Measurements from ENCODE around the gene CDPF1. TPM values are rescaled to one million over a fixed set of nuclear protein-coding genes. Genes with fewer than 3 reads are reported as not detected.

Gene CDPF1
- total and polyA plus RNA-seq, 12 donors: 6.3 to 12.7 (median 7.6) TPM

DNA sequence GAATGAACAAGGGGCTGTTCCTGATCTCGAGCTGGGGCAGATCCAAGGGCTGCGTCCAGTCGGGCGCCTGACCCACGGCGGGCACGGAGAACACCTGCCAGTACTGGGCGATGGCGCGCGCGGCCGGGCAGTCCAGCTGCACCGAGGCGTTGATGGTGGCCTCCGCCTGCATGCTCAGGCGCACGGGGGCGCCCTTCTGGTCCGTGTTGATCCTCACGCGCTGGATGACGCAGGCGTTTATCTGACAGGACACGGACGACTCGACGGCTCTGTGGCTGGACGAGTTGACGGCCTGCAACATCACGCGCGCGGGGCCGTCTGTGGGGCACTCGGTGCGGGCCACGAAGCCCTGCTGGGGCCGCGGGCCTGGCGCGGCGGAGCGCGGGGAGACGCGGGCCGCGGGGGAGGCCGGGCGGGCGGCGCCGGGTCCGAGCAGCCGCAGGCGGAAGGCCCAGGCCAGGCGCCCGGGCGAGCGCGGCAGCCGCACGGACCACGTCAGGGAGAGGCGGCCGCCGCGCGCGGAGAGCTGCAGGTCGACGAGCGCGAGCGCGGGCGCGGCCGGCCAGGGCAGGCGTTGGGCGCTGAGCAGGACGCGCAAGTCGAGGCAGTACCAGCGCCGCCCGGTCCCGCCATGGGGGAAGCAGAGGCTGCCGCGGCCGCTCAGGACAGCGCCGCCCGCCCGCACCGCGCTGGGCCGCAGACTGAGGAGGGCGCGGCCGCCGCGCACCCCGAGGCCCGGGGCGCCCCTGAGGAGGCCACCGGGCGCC is 12.5 kb upstream of the CDPF1 start:
- DNase-seq (peak; percentile 69 to 80), ATAC-seq (peak; percentile 39 to 66 (median 52))
- WGBS, 2 donors: 10 to 12% methylated on average over 76 to 109 of the region's 109 CpGs
- Histone ChIP-seq H3K36me3 (no peaks in the 10 kb centered on the region), H3K9me3 (peaks cover 0 to 6% (median 0%) of the 10 kb centered on the region in 11 donors), H3K4me1 (peaks cover 0 to 30% (median 12%) of the 10 kb centered on the region in 9 donors), H3K27ac (no peak overlapping the region), H3K27me3 (peaks cover 0 to 19% (median 0%) of the 10 kb centered on the region in 7 donors), H3K4me3 (peak overlapping the region in 7 of 10 donors; percentile 22 to 39 (median 27))
- intact Hi-C loops (cut with DNase I): no loop called here
- TF ChIP-seq, protein P1, sequence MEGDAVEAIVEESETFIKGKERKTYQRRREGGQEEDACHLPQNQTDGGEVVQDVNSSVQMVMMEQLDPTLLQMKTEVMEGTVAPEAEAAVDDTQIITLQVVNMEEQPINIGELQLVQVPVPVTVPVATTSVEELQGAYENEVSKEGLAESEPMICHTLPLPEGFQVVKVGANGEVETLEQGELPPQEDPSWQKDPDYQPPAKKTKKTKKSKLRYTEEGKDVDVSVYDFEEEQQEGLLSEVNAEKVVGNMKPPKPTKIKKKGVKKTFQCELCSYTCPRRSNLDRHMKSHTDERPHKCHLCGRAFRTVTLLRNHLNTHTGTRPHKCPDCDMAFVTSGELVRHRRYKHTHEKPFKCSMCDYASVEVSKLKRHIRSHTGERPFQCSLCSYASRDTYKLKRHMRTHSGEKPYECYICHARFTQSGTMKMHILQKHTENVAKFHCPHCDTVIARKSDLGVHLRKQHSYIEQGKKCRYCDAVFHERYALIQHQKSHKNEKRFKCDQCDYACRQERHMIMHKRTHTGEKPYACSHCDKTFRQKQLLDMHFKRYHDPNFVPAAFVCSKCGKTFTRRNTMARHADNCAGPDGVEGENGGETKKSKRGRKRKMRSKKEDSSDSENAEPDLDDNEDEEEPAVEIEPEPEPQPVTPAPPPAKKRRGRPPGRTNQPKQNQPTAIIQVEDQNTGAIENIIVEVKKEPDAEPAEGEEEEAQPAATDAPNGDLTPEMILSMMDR (IDR thresholded peaks at IDR 0.05): peak in 6 of 9 donors; percentile 27 to 61 (median 48)

DNA sequence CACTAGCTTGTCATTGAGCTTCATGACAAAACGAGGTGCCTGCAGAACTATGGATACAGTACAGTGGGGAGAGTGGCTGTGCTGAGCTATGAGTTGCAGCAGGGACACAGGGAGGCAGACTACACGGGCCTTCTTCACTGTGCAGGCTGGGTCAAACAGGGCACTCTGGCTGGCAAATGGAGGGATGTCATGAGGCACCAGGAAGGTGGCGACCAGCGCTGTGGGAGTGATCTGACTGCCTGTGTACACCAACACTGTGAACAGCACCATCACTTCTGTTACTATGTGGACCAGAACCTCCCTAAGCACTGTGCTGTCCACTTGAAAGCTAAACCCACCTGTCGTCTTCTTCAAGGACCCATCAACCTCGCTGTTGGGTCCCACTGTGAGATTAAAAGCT is 9.9 kb upstream of the CDPF1 start:
- Histone ChIP-seq H3K27me3 (peaks cover 0 to 19% (median 0%) of the 10 kb centered on the region in 7 donors), H3K4me3 (no peak overlapping the region), H3K4me1 (peaks cover 0 to 19% (median 0%) of the 10 kb centered on the region in 9 donors), H3K27ac (no peak overlapping the region), H3K9me3 (no peaks in the 10 kb centered on the region), H3K36me3 (no peaks in the 10 kb centered on the region)
- DNase-seq: no peak
- intact Hi-C loops (cut with DNase I): no loop called here
- no peak for ATAC-seq
- WGBS, 2 donors: 72 to 74% methylated on average over 6 of the region's 6 CpGs
- TF ChIP-seq, protein P1 (IDR thresholded peaks at IDR 0.05): no peak

DNA sequence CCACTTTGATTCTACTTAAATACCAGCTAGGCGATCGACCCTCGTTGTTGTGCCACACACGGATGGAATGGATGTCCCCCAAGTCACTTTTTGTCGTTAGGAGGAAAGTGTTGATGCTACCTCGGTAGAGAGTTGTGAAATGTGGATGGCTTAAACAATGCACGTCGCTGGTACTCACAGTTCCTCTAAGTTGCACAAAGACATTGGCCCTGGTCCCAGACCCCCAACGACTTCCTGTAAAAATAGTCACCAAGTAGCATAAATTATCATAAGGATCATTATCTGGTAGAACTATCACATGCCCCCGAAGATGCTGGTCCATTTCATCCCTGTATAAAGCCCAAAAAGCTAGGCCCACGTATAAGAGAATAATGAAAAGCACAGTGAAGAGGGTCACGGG is 9.3 kb upstream of the CDPF1 start:
- H3K9me3 ChIP-seq: no peaks in the 10 kb centered on the region
- H3K4me1 ChIP-seq: peaks cover 0 to 19% (median 0%) of the 10 kb centered on the region in 9 donors
- TF ChIP-seq, protein P1 (IDR thresholded peaks at IDR 0.05): no peak
- ATAC-seq: no peak
- DNase-seq: no peak
- no peaks in the 10 kb centered on the region for H3K36me3 ChIP-seq
- no peak overlapping the region for H3K4me3 ChIP-seq
- peaks cover 0 to 19% (median 0%) of the 10 kb centered on the region in 7 donors for H3K27me3 ChIP-seq
- H3K27ac ChIP-seq: no peak overlapping the region
- WGBS, 2 donors: 69 to 77% methylated on average over 12 of the region's 12 CpGs
- intact Hi-C loops (cut with DNase I): loop anchor here in 2 of 10 donors (5.0 to 10.0 kb wide), 2 partner anchors 33 to 135 kb away; no protein-coding TSS in a partner anchor

DNA sequence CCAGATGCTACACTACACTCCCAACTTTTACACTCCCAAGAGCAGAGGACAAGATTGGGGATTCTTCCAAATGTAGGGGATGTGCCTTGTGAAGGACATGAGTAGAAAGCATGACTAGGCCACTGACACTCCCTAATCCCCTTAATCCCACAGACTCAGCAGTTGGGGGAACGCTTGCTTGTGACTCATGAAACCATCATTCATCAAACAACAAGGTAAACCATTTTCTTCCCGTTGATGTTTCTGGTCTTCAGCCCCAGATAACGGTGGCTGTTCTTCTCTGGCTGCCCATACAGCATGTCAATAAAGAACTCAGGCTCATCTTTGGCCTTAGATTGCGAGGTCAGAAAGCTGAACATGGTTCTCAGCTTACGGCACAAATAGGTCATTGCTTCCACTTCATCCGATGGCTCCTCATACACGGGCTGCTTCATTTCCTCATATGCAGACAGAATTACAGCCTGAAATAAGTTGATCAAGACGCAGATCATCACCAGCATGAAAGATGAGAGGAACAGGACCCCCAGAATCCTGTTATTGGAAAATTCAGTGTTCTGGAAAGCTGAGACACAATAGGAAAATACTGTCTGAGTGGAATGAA is 6.4 kb upstream of the CDPF1 start:
- intact Hi-C loops (cut with DNase I): loop anchor here in 2 of 10 donors (5.0 to 10.0 kb wide), 2 partner anchors 36 to 132 kb away; no protein-coding TSS in a partner anchor
- DNase-seq (no peak), ATAC-seq (no peak)
- peaks cover 0 to 22% (median 2%) of the 10 kb centered on the region in 9 donors for H3K4me1 ChIP-seq
- H3K9me3 ChIP-seq: no peaks in the 10 kb centered on the region
- H3K27me3 ChIP-seq: peaks cover 0 to 8% (median 0%) of the 10 kb centered on the region in 7 donors
- no peak overlapping the region for H3K27ac ChIP-seq
- no peaks in the 10 kb centered on the region for H3K36me3 ChIP-seq
- H3K4me3 ChIP-seq: no peak overlapping the region
- TF ChIP-seq, protein P1 (IDR thresholded peaks at IDR 0.05): no peak
- WGBS, 2 donors: 78 to 82% methylated on average over 8 of the region's 8 CpGs

All from heart right ventricle (tissue), 16 donors.